HepG2 (cell line): ENCODE measurements around the gene PRSS23. TPM values are rescaled to one million over a fixed set of nuclear protein-coding genes. Genes with fewer than 3 reads are reported as not detected.

Experiments
- CTCF ChIP-seq: sonication (generic); formaldehyde crosslinking; IDR thresholded peaks from 2 replicates; pipeline ENCODE4 v1.5.0; 2020; ENCODE audit warnings: mild to moderate bottlenecking, missing genetic modification reagents, moderate library complexity
- GRHL1 ChIP-seq: sonication (generic); formaldehyde crosslinking; conservative IDR thresholded peaks from 2 replicates; pipeline ENCODE4 v1.8.0; 2022; ENCODE audit warnings: missing genetic modification reagents
- ZNF260 ChIP-seq: sonication (generic); formaldehyde crosslinking; IDR thresholded peaks from 2 replicates; pipeline ENCODE4 v1.4.0; 2020; ENCODE audit warnings: missing genetic modification reagents, low read depth, mild to moderate bottlenecking, borderline replicate concordance
- ZUFSP ChIP-seq: sonication (generic); formaldehyde crosslinking; IDR thresholded peaks from 2 replicates; pipeline ENCODE4 v1.9.0; 2021; ENCODE audit warnings: missing genetic modification reagents, mild to moderate bottlenecking, borderline replicate concordance
- polyA plus RNA-seq, 8 experiments: library from polyadenylated mRNA; depleted of rRNA in 3 of 8; stranded (reverse) in 7 of 8; unstranded in 1 of 8; fragments of >200 nt; fragmentation: Illumina TruSeq in 4 of 8; extraction: Trizol in 4 of 8; gene quantifications; 2 replicates each; pipeline versions ENCODE4 v1.2.1 to v1.2.3, GENCODE V29; 2011 to 2016; ENCODE audit warnings: low read depth in 4 of 8, missing spikeins in 1 of 8, mixed read lengths in 1 of 8; ENCODE audit not compliant: insufficient read depth in 1 of 8
- total RNA-seq, 5 experiments: library from RNA; depleted of rRNA; stranded (reverse); fragments of >200 nt; fragmentation: Illumina TruSeq; extraction: Trizol; gene quantifications; 2 replicates each; pipeline ENCODE4 v1.2.3, GENCODE V29; 2016; ENCODE audit warnings: low read depth in 1 of 5

Gene PRSS23
- total and polyA plus RNA-seq, 2 of the 13 experiments (the other 11 are each of a cell fraction or from before 2014, with no cell fraction given): 0.20 to 0.30 TPM

- TF ChIP-seq CTCF (peak; percentile 39), ZNF260 (CRISPR knock-in tag) (no peak), ZUFSP (no peak), GRHL1 (CRISPR knock-in tag) (no peak)
- TF ChIP-seq, all 625 proteins: peak for 4
Measured at GRCh38 chr11:86802601-86803051, 2.3 kb downstream of the PRSS23 start (continued).
